Right lobe of liver (tissue), 4 donors: ENCODE data around the gene BEST2.

Experiments
- CTCF ChIP-seq, 4 donors: fragments of 200-600 bp in 3 of 4; fragments of 450-650 bp in 1 of 4; IDR thresholded peaks; one replicate each; pipeline versions ENCODE4 v1.5.1 to v1.8.0; 2016 to 2022; ENCODE audit warnings: antibody characterized with exemption in 4 of 4, mild to moderate bottlenecking in 2 of 4
- POLR2A ChIP-seq: fragments of 450-650 bp; IDR thresholded peaks from one replicate; pipeline ENCODE4 v1.6.1; 2017; ENCODE audit warnings: antibody characterized with exemption, mild to moderate bottlenecking
- donor health status: DM: no; HTN: no; CAD: no.
- donor health status: DM: no; HTN: no; CAD: no.
- donor health status: DM: no; HTN: yes; CAD: no.

- TF ChIP-seq CTCF (IDR thresholded peaks at IDR 0.05) (peak in 1 of 4 donors; percentile 2), POLR2A (peak; percentile 74)
Observed at GRCh38 chr19:12778017-12778904, 26.7 kb downstream of the BEST2 start.
